BJ (cell line): ENCODE data around the gene CDKAL1. TPM values are rescaled to one million over a fixed set of nuclear protein-coding genes. Genes with fewer than 3 reads are reported as not detected.

ENCODE experiments used
- CTCF ChIA-PET: fragments of 350-600 bp; formaldehyde crosslinking; extraction: SDS; loops from one replicate; lab custom pipeline; 2021; ENCODE audit warnings: antibody characterized with exemption, inconsistent platforms; lab: Yijun Ruan, JAX
- POLR2A ChIA-PET: fragments of 300-600 bp; sonication (Branson Sonifier 250); formaldehyde crosslinking; extraction: SDS; loops from one replicate; lab custom pipeline; 2021; ENCODE audit warnings: antibody characterized with exemption; lab: Charles Lee
- DNase-seq: peaks from one replicate; pipeline ENCODE4 v3.0.0-alpha.2; 2011; ENCODE audit warnings: low read depth
- H3K27me3 ChIP-seq: 2 replicates; pipeline ENCODE4 v1.6.0; 2011; ENCODE audit warnings: low read length; ENCODE audit not compliant: control insufficient read depth, insufficient read depth
- H3K36me3 ChIP-seq: 2 replicates; pipeline ENCODE4 v1.5.1; 2011; ENCODE audit warnings: low read length; ENCODE audit not compliant: control insufficient read depth, insufficient read depth
- H3K4me3 ChIP-seq: 2 replicates; pipeline ENCODE4 v1.5.1; 2011; ENCODE audit warnings: low read depth, mild to moderate bottlenecking, control low read depth, low read length
- CTCF ChIP-seq: IDR thresholded peaks from 2 replicates; pipeline ENCODE4 v1.5.1; 2011; ENCODE audit warnings: low read depth, mild to moderate bottlenecking, control low read depth, inconsistent platforms, low read length, moderate library complexity; ENCODE audit not compliant: insufficient read depth
- polyA plus RNA-seq: library from polyadenylated mRNA; depleted of rRNA; stranded (reverse); fragments of >200 nt; gene quantifications from 2 replicates; pipeline ENCODE4 v1.2.3, GENCODE V29; 2011

CDKAL1 gene
- polyA plus RNA-seq, 1 experiment: 3.8 TPM

GRCh38 chr6:20757761-20758160 is 223.5 kb downstream of the CDKAL1 start:
- Histone ChIP-seq H3K4me3 (no peak overlapping the region), H3K36me3 (no peaks in the 10 kb centered on the region), H3K27me3 (no peaks in the 10 kb centered on the region)
- CTCF ChIA-PET: no interaction called here
- no peak for TF ChIP-seq CTCF
- DNase-seq: peak; percentile 32
- POLR2A ChIA-PET: no interaction called here

- Histone ChIP-seq H3K27me3 (no peaks in the 10 kb centered on the region), H3K4me3 (no peak overlapping the region), H3K36me3 (no peaks in the 10 kb centered on the region)
- ChIA-PET POLR2A (no interaction called here), CTCF (interaction anchor here (1.3 kb wide), 1 partner anchor 193 kb away, joined by 3 read pairs; no protein-coding TSS in a partner anchor)
- DNase-seq: no peak
- no peak for TF ChIP-seq CTCF
Observed at GRCh38 chr6:20763296-20763695, 229.0 kb downstream of the CDKAL1 start.

- Histone ChIP-seq H3K27me3 (no peaks in the 10 kb centered on the region), H3K36me3 (no peaks in the 10 kb centered on the region), H3K4me3 (no peak overlapping the region)
- no peak for DNase-seq
- ChIA-PET POLR2A (no interaction called here), CTCF (no interaction called here)
- no peak for TF ChIP-seq CTCF
Observed at GRCh38 chr6:20769631-20770030, 235.4 kb downstream of the CDKAL1 start.

GRCh38 chr6:20770773-20771172 is 236.5 kb downstream of the CDKAL1 start:
- H3K4me3 ChIP-seq: no peak overlapping the region
- no peaks in the 10 kb centered on the region for H3K27me3 ChIP-seq
- CTCF ChIA-PET: no interaction called here
- POLR2A ChIA-PET: no interaction called here
- DNase-seq: no peak
- H3K36me3 ChIP-seq: no peaks in the 10 kb centered on the region
- TF ChIP-seq CTCF: no peak

- CTCF ChIA-PET: no interaction called here
Observed at GRCh38 chr6:20771409-20771808, 237.2 kb downstream of the CDKAL1 start.

More at GRCh38 chr6:20771409-20771808, 237.2 kb downstream of the CDKAL1 start:
- Histone ChIP-seq H3K36me3 (no peaks in the 10 kb centered on the region), H3K4me3 (no peak overlapping the region), H3K27me3 (no peaks in the 10 kb centered on the region)
- POLR2A ChIA-PET: no interaction called here
- TF ChIP-seq CTCF: no peak
- DNase-seq: no peak
